IPS-18a (cell line): ENCODE measurements around the gene TFF2.

ENCODE experiments used
- H3K27ac ChIP-seq: one replicate; pipeline ENCODE4 v1.5.1; 2013; ENCODE audit warnings: low read length
- H3K27me3 ChIP-seq: one replicate; pipeline ENCODE4 v1.6.1; 2013; ENCODE audit warnings: mild to moderate bottlenecking, low read length; ENCODE audit not compliant: control insufficient read depth, insufficient read depth
- H3K36me3 ChIP-seq: one replicate; pipeline ENCODE4 v1.6.1; 2013; ENCODE audit warnings: low read depth, low read length; ENCODE audit not compliant: control insufficient read depth
- H3K4me1 ChIP-seq: one replicate; pipeline ENCODE4 v1.6.1; 2013; ENCODE audit warnings: low read depth, low read length; ENCODE audit not compliant: control insufficient read depth
- H3K4me3 ChIP-seq: one replicate; pipeline ENCODE4 v1.5.1; 2013; ENCODE audit warnings: low read length
- H3K9ac ChIP-seq: one replicate; pipeline ENCODE4 v1.6.1; 2013; ENCODE audit warnings: mild to moderate bottlenecking, low read length, moderate library complexity
- H3K9me3 ChIP-seq: one replicate; pipeline ENCODE4 v1.6.1; 2013; ENCODE audit warnings: low read depth, low read length; ENCODE audit not compliant: control insufficient read depth

The TFF2 gene

GRCh38 chr21:42321231-42321630 lies 29.6 kb downstream of the TFF2 start:
- no peak overlapping the region for H3K9ac ChIP-seq
- H3K4me1 ChIP-seq: peaks cover 17% of the 10 kb centered on the region
- H3K9me3 ChIP-seq: no peaks in the 10 kb centered on the region
- H3K4me3 ChIP-seq: no peak overlapping the region
- no peaks in the 10 kb centered on the region for H3K27me3 ChIP-seq
- no peak overlapping the region for H3K27ac ChIP-seq
- H3K36me3 ChIP-seq: no peaks in the 10 kb centered on the region

- Histone ChIP-seq H3K4me3 (no peak overlapping the region), H3K4me1 (peaks cover 17% of the 10 kb centered on the region), H3K9ac (no peak overlapping the region), H3K36me3 (no peaks in the 10 kb centered on the region), H3K9me3 (no peaks in the 10 kb centered on the region), H3K27me3 (no peaks in the 10 kb centered on the region), H3K27ac (no peak overlapping the region)
These were observed 30.0 kb downstream of the TFF2 start for GRCh38 chr21:42320791-42321190.

GRCh38 chr21:42319851-42320572 lies 30.8 kb downstream of the TFF2 start:
- no peak overlapping the region for H3K9ac ChIP-seq
- H3K27ac ChIP-seq: no peak overlapping the region
- no peak overlapping the region for H3K4me3 ChIP-seq
- H3K4me1 ChIP-seq: peaks cover 17% of the 10 kb centered on the region
- no peaks in the 10 kb centered on the region for H3K9me3 ChIP-seq
- no peaks in the 10 kb centered on the region for H3K36me3 ChIP-seq
- H3K27me3 ChIP-seq: no peaks in the 10 kb centered on the region

DNA sequence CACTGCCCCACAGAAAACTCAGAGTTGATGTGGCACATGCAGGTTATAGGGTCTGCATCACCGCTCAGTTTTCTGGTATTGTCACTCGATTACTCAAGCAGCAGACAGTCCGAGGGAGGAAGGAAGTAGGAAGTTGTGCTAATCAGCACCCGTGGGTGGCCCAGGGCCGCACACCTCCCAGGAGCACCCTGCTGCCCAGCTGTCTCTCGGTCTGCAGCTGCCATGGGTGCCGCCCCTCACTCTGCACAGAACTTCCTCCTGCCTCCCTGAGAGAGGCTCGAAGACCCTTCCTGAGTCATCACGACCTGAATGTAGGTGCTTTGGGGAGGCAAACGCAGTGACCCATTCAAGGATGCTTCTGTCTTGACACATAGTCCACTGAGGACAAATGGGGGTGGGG lies 31.4 kb downstream of the TFF2 start:
- H3K27ac ChIP-seq: no peak overlapping the region
- H3K9ac ChIP-seq: no peak overlapping the region
- H3K4me1 ChIP-seq: peaks cover 17% of the 10 kb centered on the region
- H3K27me3 ChIP-seq: no peaks in the 10 kb centered on the region
- H3K9me3 ChIP-seq: no peaks in the 10 kb centered on the region
- H3K4me3 ChIP-seq: no peak overlapping the region
- no peaks in the 10 kb centered on the region for H3K36me3 ChIP-seq

GRCh38 chr21:42317826-42318746 lies 32.7 kb downstream of the TFF2 start:
- H3K9me3 ChIP-seq: no peaks in the 10 kb centered on the region
- H3K9ac ChIP-seq: no peak overlapping the region
- H3K27me3 ChIP-seq: no peaks in the 10 kb centered on the region

GRCh38 chr21:42317341-42317741 lies 33.5 kb downstream of the TFF2 start:
- Histone ChIP-seq H3K36me3 (no peaks in the 10 kb centered on the region), H3K27ac (no peak overlapping the region), H3K27me3 (no peaks in the 10 kb centered on the region), H3K4me1 (peaks cover 30% of the 10 kb centered on the region), H3K9ac (no peak overlapping the region), H3K4me3 (no peak overlapping the region), H3K9me3 (no peaks in the 10 kb centered on the region)

More at GRCh38 chr21:42317826-42318746, 32.7 kb downstream of the TFF2 start:
- Histone ChIP-seq H3K36me3 (no peaks in the 10 kb centered on the region), H3K4me3 (no peak overlapping the region), H3K4me1 (peaks cover 26% of the 10 kb centered on the region), H3K27ac (no peak overlapping the region)

GRCh38 chr21:42316891-42317290 lies 33.9 kb downstream of the TFF2 start:
- H3K4me1 ChIP-seq: peaks cover 30% of the 10 kb centered on the region
- H3K27me3 ChIP-seq: no peaks in the 10 kb centered on the region
- no peak overlapping the region for H3K27ac ChIP-seq

GRCh38 chr21:42315296-42315891 lies 35.4 kb downstream of the TFF2 start, which contains the start of gene TFF3:
Gene TFF3 (minus strand): TSS chr21:42315409. CDS start chr21:42315374, 35 bp downstream.
- no peaks in the 10 kb centered on the region for H3K36me3 ChIP-seq
- H3K27ac ChIP-seq: no peak within 1 kb of the TSS
- no peaks in the 10 kb centered on the region for H3K9me3 ChIP-seq
- H3K4me1 ChIP-seq: peaks cover 30% of the 10 kb centered on the region
- peaks cover 2% of the 10 kb centered on the region for H3K27me3 ChIP-seq
- H3K4me3 ChIP-seq: no peak within 1 kb of the TSS
- no peak within 1 kb of the TSS for H3K9ac ChIP-seq

More at GRCh38 chr21:42316891-42317290, 33.9 kb downstream of the TFF2 start:
- H3K9ac ChIP-seq: no peak overlapping the region
- H3K4me3 ChIP-seq: no peak overlapping the region
- H3K36me3 ChIP-seq: no peaks in the 10 kb centered on the region
- H3K9me3 ChIP-seq: no peaks in the 10 kb centered on the region

GRCh38 chr21:42314616-42315295 lies 36.0 kb downstream of the TFF2 start:
- H3K4me1 ChIP-seq: peaks cover 30% of the 10 kb centered on the region

GRCh38 chr21:42313501-42313969 lies 37.3 kb downstream of the TFF2 start:
- no peak overlapping the region for H3K9ac ChIP-seq
- H3K27me3 ChIP-seq: peaks cover 6% of the 10 kb centered on the region
- no peak overlapping the region for H3K27ac ChIP-seq
- no peak overlapping the region for H3K4me3 ChIP-seq
- no peaks in the 10 kb centered on the region for H3K36me3 ChIP-seq
- H3K4me1 ChIP-seq: peaks cover 30% of the 10 kb centered on the region
- H3K9me3 ChIP-seq: no peaks in the 10 kb centered on the region

More at GRCh38 chr21:42314616-42315295, 36.0 kb downstream of the TFF2 start:
- Histone ChIP-seq H3K9ac (no peak overlapping the region), H3K27me3 (peaks cover 6% of the 10 kb centered on the region), H3K36me3 (no peaks in the 10 kb centered on the region), H3K9me3 (no peaks in the 10 kb centered on the region), H3K4me3 (no peak overlapping the region), H3K27ac (no peak overlapping the region)

DNA sequence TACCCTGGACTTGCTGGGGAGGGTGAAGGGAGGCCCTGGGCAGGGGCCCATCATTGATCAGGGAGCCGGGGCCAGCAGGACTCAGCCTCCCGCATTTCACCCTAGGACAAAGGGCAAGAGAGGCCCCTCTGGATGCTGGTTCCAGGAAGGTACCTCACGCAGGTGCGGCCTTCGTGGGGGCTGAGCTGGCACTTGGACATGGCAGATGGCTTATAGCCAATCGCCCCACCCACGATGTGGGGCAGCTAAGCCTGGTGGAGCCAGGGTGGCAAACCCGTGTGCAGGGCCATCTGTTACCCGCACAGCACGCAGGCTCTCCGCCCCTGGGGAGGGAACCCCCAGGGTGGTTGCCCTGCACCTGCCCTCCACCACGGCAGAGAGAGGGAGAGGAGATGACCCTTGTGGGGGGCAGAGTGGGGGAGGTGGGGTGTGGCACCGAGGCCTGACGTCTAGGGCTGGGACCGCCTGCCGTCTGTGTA lies 38.1 kb downstream of the TFF2 start:
- Histone ChIP-seq H3K27ac (no peak overlapping the region), H3K4me1 (peaks cover 28% of the 10 kb centered on the region), H3K4me3 (no peak overlapping the region), H3K36me3 (no peaks in the 10 kb centered on the region), H3K9me3 (no peaks in the 10 kb centered on the region), H3K27me3 (peaks cover 6% of the 10 kb centered on the region), H3K9ac (no peak overlapping the region)
